HepG2 (cell line): Measurements from ENCODE around the gene VILL. TPM values are rescaled to one million over a fixed set of nuclear protein-coding genes. Genes with fewer than 3 reads are reported as not detected.
A peak's percentile ranks its signal among the peaks of the same experiment; 100 is the strongest.

ENCODE experiments used
- BCL6 ChIP-seq: IDR thresholded peaks from 2 replicates; pipeline ENCODE4 v1.6.1; 2016; ENCODE audit warnings: missing genetic modification reagents, missing compliant biosample characterization
- EED ChIP-seq: sonication (generic); formaldehyde crosslinking; IDR thresholded peaks from 2 replicates; pipeline ENCODE4 v1.5.0; 2020; ENCODE audit warnings: mild to moderate bottlenecking, missing genetic modification reagents
- GABPB1 ChIP-seq: IDR thresholded peaks from 2 replicates; pipeline ENCODE4 v1.6.1; 2016; ENCODE audit warnings: mild to moderate bottlenecking, missing genetic modification reagents, moderate library complexity, missing compliant biosample characterization
- HDAC2 ChIP-seq: sonication (generic); formaldehyde crosslinking; IDR thresholded peaks from 2 replicates; pipeline ENCODE4 v1.4.0; 2020; ENCODE audit warnings: missing genetic modification reagents
- KDM1A ChIP-seq: IDR thresholded peaks from 2 replicates; pipeline ENCODE4 v1.6.1; 2016; ENCODE audit warnings: missing compliant biosample characterization
- KDM2A ChIP-seq: sonication (generic); formaldehyde crosslinking; IDR thresholded peaks from 2 replicates; pipeline ENCODE4 v1.4.0; 2020; ENCODE audit warnings: low read depth, missing genetic modification reagents, borderline replicate concordance
- NR2C2 ChIP-seq: sonication (generic); formaldehyde crosslinking; IDR thresholded peaks from 2 replicates; pipeline ENCODE4 v1.4.0; 2020; ENCODE audit warnings: missing genetic modification reagents, mild to moderate bottlenecking, moderate library complexity, borderline replicate concordance
- NR2F2 ChIP-seq: IDR thresholded peaks from 2 replicates; pipeline ENCODE4 v1.6.1; 2012; ENCODE audit warnings: low read depth, inconsistent platforms, borderline replicate concordance
- PLRG1 ChIP-seq: fragments of 450-650 bp; conservative IDR thresholded peaks from 2 replicates; pipeline ENCODE4 v1.6.1; 2016
- PREB ChIP-seq: sonication (generic); formaldehyde crosslinking; IDR thresholded peaks from 2 replicates; pipeline ENCODE4 v1.4.0; 2020; ENCODE audit warnings: missing genetic modification reagents
- RXRB ChIP-seq: IDR thresholded peaks from 2 replicates; pipeline ENCODE4 v1.6.1; 2016; ENCODE audit warnings: borderline replicate concordance, missing genetic modification reagents, missing compliant biosample characterization
- SETDB1 ChIP-seq: sonication (generic); formaldehyde crosslinking; IDR thresholded peaks from 2 replicates; pipeline ENCODE4 v1.5.1; 2020; ENCODE audit warnings: missing genetic modification reagents, mild to moderate bottlenecking, borderline replicate concordance
- SOX5 ChIP-seq: IDR thresholded peaks from 2 replicates; pipeline ENCODE4 v1.6.1; 2016; ENCODE audit warnings: borderline replicate concordance
- TFE3 ChIP-seq: IDR thresholded peaks from 2 replicates; pipeline ENCODE4 v1.6.1; 2016
- ZFP41 ChIP-seq: sonication (generic); formaldehyde crosslinking; IDR thresholded peaks from 2 replicates; pipeline ENCODE4 v1.4.0; 2020; ENCODE audit warnings: mild to moderate bottlenecking, missing genetic modification reagents, borderline replicate concordance
- ZNF24 ChIP-seq: fragments of 450-650 bp; IDR thresholded peaks from 2 replicates; pipeline ENCODE4 v1.6.1; 2017; ENCODE audit warnings: antibody characterized with exemption, mild to moderate bottlenecking
- ZNF329 ChIP-seq: sonication (generic); formaldehyde crosslinking; IDR thresholded peaks from 2 replicates; pipeline ENCODE4 v1.9.0; 2021; ENCODE audit warnings: low read depth, mild to moderate bottlenecking, missing genetic modification reagents
- ZNF772 ChIP-seq: sonication (generic); formaldehyde crosslinking; IDR thresholded peaks from 2 replicates; pipeline ENCODE4 v1.5.0; 2020; ENCODE audit warnings: mild to moderate bottlenecking, missing genetic modification reagents
- polyA plus RNA-seq, 8 experiments: library from polyadenylated mRNA; depleted of rRNA in 3 of 8; stranded (reverse) in 7 of 8; unstranded in 1 of 8; fragments of >200 nt; fragmentation: Illumina TruSeq in 4 of 8; extraction: Trizol in 4 of 8; gene quantifications; 2 replicates each; pipeline versions ENCODE4 v1.2.1 to v1.2.3, GENCODE V29; 2011 to 2016; ENCODE audit warnings: low read depth in 4 of 8, missing spikeins in 1 of 8, mixed read lengths in 1 of 8; ENCODE audit not compliant: insufficient read depth in 1 of 8
- total RNA-seq, 5 experiments: library from RNA; depleted of rRNA; stranded (reverse); fragments of >200 nt; fragmentation: Illumina TruSeq; extraction: Trizol; gene quantifications; 2 replicates each; pipeline ENCODE4 v1.2.3, GENCODE V29; 2016; ENCODE audit warnings: low read depth in 1 of 5
- TF ChIP-seq, protein P1 (sequence below): sonication (generic); formaldehyde crosslinking; IDR thresholded peaks from 2 replicates; pipeline ENCODE4 v1.5.1; 2020; ENCODE audit warnings: mild to moderate bottlenecking, missing genetic modification reagents, moderate library complexity
- TF ChIP-seq, protein P2 (sequence below): sonication (generic); formaldehyde crosslinking; IDR thresholded peaks from 2 replicates; pipeline ENCODE4 v1.4.0; 2020; ENCODE audit warnings: mild to moderate bottlenecking, low read depth, missing genetic modification reagents

Gene VILL
- total and polyA plus RNA-seq, 2 of the 13 experiments (the other 11 are each of a cell fraction or from before 2014, with no cell fraction given), result 3.2 to 5.3 TPM

DNA sequence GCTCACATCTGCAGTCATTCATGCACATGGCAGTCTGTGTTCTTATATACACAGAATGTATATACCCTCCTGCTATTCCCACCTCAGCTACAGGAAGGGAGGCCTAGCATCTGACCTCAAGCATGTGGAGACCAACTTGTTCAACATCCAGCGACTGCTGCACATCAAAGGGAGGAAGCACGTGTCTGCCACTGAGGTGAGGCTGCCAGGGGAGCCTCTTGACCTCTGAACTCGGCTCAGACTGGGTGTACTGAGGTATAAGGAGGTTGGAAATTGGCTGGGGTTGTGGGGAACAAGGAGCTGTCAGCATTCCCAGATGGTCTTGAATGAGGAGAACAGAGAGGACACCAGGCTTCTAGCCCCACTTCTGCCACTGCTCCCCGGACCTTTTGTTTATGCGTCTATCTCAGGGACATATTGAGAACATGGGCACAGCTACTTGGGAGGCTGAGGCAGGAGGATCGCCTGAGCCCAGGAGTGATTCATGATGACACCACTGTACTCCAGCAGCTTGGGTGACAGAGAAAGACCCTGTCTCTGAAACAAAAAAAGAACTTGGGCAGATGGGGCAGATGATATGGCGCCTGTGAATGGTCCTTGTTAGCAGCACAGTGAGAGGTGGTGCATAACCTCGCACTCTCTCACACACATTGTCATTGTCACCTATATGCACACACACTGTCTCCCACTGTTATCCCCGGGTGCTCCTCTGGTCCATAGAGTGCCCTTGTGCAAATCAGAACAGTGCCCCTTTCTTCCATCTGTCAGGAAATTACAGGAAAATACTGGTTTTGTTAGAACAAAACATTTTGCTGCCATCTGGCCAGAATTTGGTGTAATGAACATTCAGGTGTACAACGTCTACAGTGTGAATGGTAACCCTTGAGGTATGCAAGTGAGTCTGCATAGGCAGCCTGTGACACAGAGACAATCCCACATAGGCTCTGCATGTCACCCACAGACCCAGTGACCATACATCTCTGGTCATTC is 5.4 kb downstream of the VILL start (continued):
- TF ChIP-seq, protein P1, sequence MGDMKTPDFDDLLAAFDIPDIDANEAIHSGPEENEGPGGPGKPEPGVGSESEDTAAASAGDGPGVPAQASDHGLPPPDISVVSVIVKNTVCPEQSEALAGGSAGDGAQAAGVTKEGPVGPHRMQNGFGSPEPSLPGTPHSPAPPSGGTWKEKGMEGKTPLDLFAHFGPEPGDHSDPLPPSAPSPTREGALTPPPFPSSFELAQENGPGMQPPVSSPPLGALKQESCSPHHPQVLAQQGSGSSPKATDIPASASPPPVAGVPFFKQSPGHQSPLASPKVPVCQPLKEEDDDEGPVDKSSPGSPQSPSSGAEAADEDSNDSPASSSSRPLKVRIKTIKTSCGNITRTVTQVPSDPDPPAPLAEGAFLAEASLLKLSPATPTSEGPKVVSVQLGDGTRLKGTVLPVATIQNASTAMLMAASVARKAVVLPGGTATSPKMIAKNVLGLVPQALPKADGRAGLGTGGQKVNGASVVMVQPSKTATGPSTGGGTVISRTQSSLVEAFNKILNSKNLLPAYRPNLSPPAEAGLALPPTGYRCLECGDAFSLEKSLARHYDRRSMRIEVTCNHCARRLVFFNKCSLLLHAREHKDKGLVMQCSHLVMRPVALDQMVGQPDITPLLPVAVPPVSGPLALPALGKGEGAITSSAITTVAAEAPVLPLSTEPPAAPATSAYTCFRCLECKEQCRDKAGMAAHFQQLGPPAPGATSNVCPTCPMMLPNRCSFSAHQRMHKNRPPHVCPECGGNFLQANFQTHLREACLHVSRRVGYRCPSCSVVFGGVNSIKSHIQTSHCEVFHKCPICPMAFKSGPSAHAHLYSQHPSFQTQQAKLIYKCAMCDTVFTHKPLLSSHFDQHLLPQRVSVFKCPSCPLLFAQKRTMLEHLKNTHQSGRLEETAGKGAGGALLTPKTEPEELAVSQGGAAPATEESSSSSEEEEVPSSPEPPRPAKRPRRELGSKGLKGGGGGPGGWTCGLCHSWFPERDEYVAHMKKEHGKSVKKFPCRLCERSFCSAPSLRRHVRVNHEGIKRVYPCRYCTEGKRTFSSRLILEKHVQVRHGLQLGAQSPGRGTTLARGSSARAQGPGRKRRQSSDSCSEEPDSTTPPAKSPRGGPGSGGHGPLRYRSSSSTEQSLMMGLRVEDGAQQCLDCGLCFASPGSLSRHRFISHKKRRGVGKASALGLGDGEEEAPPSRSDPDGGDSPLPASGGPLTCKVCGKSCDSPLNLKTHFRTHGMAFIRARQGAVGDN (CRISPR knock-in tag), result peak; percentile 71
- TF ChIP-seq, protein P2, sequence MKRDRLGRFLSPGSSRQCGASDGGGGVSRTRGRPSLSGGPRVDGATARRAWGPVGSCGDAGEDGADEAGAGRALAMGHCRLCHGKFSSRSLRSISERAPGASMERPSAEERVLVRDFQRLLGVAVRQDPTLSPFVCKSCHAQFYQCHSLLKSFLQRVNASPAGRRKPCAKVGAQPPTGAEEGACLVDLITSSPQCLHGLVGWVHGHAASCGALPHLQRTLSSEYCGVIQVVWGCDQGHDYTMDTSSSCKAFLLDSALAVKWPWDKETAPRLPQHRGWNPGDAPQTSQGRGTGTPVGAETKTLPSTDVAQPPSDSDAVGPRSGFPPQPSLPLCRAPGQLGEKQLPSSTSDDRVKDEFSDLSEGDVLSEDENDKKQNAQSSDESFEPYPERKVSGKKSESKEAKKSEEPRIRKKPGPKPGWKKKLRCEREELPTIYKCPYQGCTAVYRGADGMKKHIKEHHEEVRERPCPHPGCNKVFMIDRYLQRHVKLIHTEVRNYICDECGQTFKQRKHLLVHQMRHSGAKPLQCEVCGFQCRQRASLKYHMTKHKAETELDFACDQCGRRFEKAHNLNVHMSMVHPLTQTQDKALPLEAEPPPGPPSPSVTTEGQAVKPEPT (CRISPR knock-in tag), result no peak
- TF ChIP-seq GABPB1 (peak; percentile 23; the same call in 1 of the 2 replicates), TFE3 (peak; percentile 76), NR2C2 (CRISPR knock-in tag) (peak; percentile 81), BCL6 (CRISPR knock-in tag) (no peak), SOX5 (peak; percentile 61), PLRG1 (no peak), RXRB (CRISPR knock-in tag) (peak; percentile 17; the same call in 1 of the 2 replicates), PREB (CRISPR knock-in tag) (no peak), NR2F2 (peak; percentile 62), EED (CRISPR knock-in tag) (no peak), ZNF329 (CRISPR knock-in tag) (no peak), ZNF772 (0 out of 2 replicates have a peak, but pooled peaks have one; percentile 29), ZFP41 (no peak), KDM1A (CRISPR knock-in tag) (0 out of 2 replicates have a peak, but pooled peaks have one; percentile 23), SETDB1 (no peak), KDM2A (CRISPR knock-in tag) (0 out of 2 replicates have a peak, but pooled peaks have one; percentile 36), HDAC2 (CRISPR knock-in tag) (peak; percentile 39; the same call in 1 of the 2 replicates), ZNF24 (no peak)
